GM12878 (cell line): Measurements from ENCODE around the gene CSF1. TPM values are rescaled to one million over a fixed set of nuclear protein-coding genes. Genes with fewer than 3 reads are reported as not detected.

ENCODE experiments used
- BACH1 ChIP-seq: fragments of 450-650 bp; IDR thresholded peaks from 2 replicates; pipeline ENCODE4 v1.6.1; 2017; ENCODE audit warnings: mild to moderate bottlenecking, borderline replicate concordance
- BHLHE40 ChIP-seq, 2 experiments: fragments of 450-650 bp in 1 of 2; IDR thresholded peaks; 2 replicates each; pipeline ENCODE4 v1.6.1; 2011 to 2017; ENCODE audit warnings: low read depth in 2 of 2, borderline replicate concordance in 1 of 2, improper control_type of control experiment in 1 of 2, low read length in 1 of 2, mild to moderate bottlenecking in 1 of 2
- CREM ChIP-seq: IDR thresholded peaks from 2 replicates; pipeline ENCODE4 v1.6.1; 2014; ENCODE audit warnings: antibody characterized with exemption, low read depth
- E2F4 ChIP-seq: IDR thresholded peaks from 2 replicates; pipeline ENCODE4 v1.6.1; 2012; ENCODE audit warnings: low read depth, low read length, improper control_type of control experiment
- IKZF1 ChIP-seq: fragments of 450-650 bp; conservative IDR thresholded peaks from 2 replicates; pipeline ENCODE4 v1.6.1; 2017; ENCODE audit warnings: antibody characterized with exemption, mild to moderate bottlenecking
- IRF4 ChIP-seq: IDR thresholded peaks from 2 replicates; pipeline ENCODE4 v1.6.1; 2011; ENCODE audit warnings: low read depth, low read length
- PAX8 ChIP-seq: fragments of 450-650 bp; IDR thresholded peaks from 2 replicates; pipeline ENCODE4 v1.6.1; 2017; ENCODE audit warnings: mild to moderate bottlenecking, moderate library complexity
- RFX5 ChIP-seq: IDR thresholded peaks from 2 replicates; pipeline ENCODE4 v1.6.1; 2011; ENCODE audit warnings: low read depth, low read length, improper control_type of control experiment
- ZZZ3 ChIP-seq: IDR thresholded peaks from 2 replicates; pipeline ENCODE4 v1.6.1; 2011; ENCODE audit warnings: low read depth; ENCODE audit not compliant: control insufficient read depth, insufficient read length
- polyA plus RNA-seq, 11 experiments: library from polyadenylated mRNA; depleted of rRNA in 4 of 11; unstranded in 6 of 11; stranded (reverse) in 5 of 11; fragments of >200 nt; fragmentation: Nextera tagmentation in 4 of 11; fragmentation: Illumina TruSeq in 1 of 11; extraction: Ambion mirVana in 4 of 11; extraction: Trizol in 1 of 11; gene quantifications; 1 replicate in 1 of 11; 2 replicates in 10 of 11; pipeline versions ENCODE4 v1.2.1 to v1.2.3, GENCODE V29; 2011 to 2016; ENCODE audit warnings: inconsistent platforms in 2 of 11, missing spikeins in 2 of 11, low read depth in 1 of 11
- total RNA-seq, 4 experiments: library from RNA; depleted of rRNA in 3 of 4; stranded (reverse); fragments of >200 nt in 3 of 4; fragmentation: Illumina TruSeq in 1 of 4; extraction: Trizol in 1 of 4; gene quantifications; 2 replicates each; pipeline versions ENCODE4 v1.2.1 to v1.2.3, GENCODE V29; 2013 to 2021
- TF ChIP-seq, protein P1 (sequence below): fragments of 450-650 bp; IDR thresholded peaks from 2 replicates; pipeline ENCODE4 v1.6.1; 2016; ENCODE audit warnings: mild to moderate bottlenecking
- TF ChIP-seq, protein P2 (sequence below): IDR thresholded peaks from 2 replicates; pipeline ENCODE4 v1.6.1; 2011; ENCODE audit warnings: low read depth, low read length, improper control_type of control experiment, borderline replicate concordance

Gene CSF1
- total and polyA plus RNA-seq, 10 of the 15 experiments (the other 5 are each of a cell fraction or from before 2014, with no cell fraction given): 1.2 to 32.4 (median 13.0) TPM

GRCh38 chr1:109892561-109893368 lies 17.9 kb upstream of the CSF1 start (continued):
- TF ChIP-seq RFX5: no peak
- TF ChIP-seq BHLHE40 (IDR thresholded peaks at IDR 0.05; ENCODE audit: borderline replicate concordance in 1 of 2, low read depth in 2 of 2, low read length in 1 of 2): no peak
- TF ChIP-seq, protein P1, sequence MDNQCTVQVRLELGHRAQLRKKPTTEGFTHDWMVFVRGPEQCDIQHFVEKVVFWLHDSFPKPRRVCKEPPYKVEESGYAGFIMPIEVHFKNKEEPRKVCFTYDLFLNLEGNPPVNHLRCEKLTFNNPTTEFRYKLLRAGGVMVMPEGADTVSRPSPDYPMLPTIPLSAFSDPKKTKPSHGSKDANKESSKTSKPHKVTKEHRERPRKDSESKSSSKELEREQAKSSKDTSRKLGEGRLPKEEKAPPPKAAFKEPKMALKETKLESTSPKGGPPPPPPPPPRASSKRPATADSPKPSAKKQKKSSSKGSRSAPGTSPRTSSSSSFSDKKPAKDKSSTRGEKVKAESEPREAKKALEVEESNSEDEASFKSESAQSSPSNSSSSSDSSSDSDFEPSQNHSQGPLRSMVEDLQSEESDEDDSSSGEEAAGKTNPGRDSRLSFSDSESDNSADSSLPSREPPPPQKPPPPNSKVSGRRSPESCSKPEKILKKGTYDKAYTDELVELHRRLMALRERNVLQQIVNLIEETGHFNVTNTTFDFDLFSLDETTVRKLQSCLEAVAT: no peak
- no peak for TF ChIP-seq BACH1
- no peak for TF ChIP-seq PAX8
- TF ChIP-seq IRF4: no peak
- 0 out of 2 replicates have a peak, but pooled peaks have one; percentile 21 for TF ChIP-seq IKZF1
- no peak for TF ChIP-seq ZZZ3
- no peak for TF ChIP-seq E2F4
- TF ChIP-seq, protein P2, sequence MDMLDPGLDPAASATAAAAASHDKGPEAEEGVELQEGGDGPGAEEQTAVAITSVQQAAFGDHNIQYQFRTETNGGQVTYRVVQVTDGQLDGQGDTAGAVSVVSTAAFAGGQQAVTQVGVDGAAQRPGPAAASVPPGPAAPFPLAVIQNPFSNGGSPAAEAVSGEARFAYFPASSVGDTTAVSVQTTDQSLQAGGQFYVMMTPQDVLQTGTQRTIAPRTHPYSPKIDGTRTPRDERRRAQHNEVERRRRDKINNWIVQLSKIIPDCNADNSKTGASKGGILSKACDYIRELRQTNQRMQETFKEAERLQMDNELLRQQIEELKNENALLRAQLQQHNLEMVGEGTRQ: no peak
- TF ChIP-seq CREM: no peak
